GM12878 (cell line): ENCODE data around the gene MMP24. TPM values are rescaled to one million over a fixed set of nuclear protein-coding genes. Genes with fewer than 3 reads are reported as not detected.

ENCODE experiments used
- ESRRA ChIP-seq: IDR thresholded peaks from 2 replicates; pipeline ENCODE4 v1.6.1; 2012; ENCODE audit warnings: mild to moderate bottlenecking, low read length, improper control_type of control experiment
- IRF4 ChIP-seq: IDR thresholded peaks from 2 replicates; pipeline ENCODE4 v1.6.1; 2011; ENCODE audit warnings: low read depth, low read length
- SKIL ChIP-seq: fragments of 450-650 bp; IDR thresholded peaks from 2 replicates; pipeline ENCODE4 v1.6.1; 2017; ENCODE audit warnings: mild to moderate bottlenecking, low read depth, inconsistent platforms; ENCODE audit not compliant: poor library complexity, severe bottlenecking
- SMAD5 ChIP-seq: IDR thresholded peaks from 2 replicates; pipeline ENCODE4 v1.6.1; 2016; ENCODE audit warnings: antibody characterized with exemption, low read depth
- SMARCA5 ChIP-seq: fragments of 450-650 bp; IDR thresholded peaks from 2 replicates; pipeline ENCODE4 v1.6.1; 2017; ENCODE audit warnings: mild to moderate bottlenecking
- SREBF1 ChIP-seq: IDR thresholded peaks from 2 replicates; pipeline ENCODE4 v1.6.1; 2012; ENCODE audit warnings: mild to moderate bottlenecking, low read length
- SRF ChIP-seq, 2 experiments: IDR thresholded peaks; 2 replicates each; pipeline ENCODE4 v1.6.1; 2011; ENCODE audit warnings: low read depth in 2 of 2, low read length in 2 of 2, mild to moderate bottlenecking in 1 of 2, moderate library complexity in 1 of 2
- STAT1 ChIP-seq: fragments of 450-650 bp; conservative IDR thresholded peaks from 2 replicates; pipeline ENCODE4 v1.6.1; 2014; ENCODE audit warnings: antibody characterized with exemption, mild to moderate bottlenecking
- ZNF384 ChIP-seq: IDR thresholded peaks from 2 replicates; pipeline ENCODE4 v1.6.1; 2012; ENCODE audit warnings: low read depth, mild to moderate bottlenecking, low read length, improper control_type of control experiment, borderline replicate concordance
- polyA plus RNA-seq, 11 experiments: library from polyadenylated mRNA; depleted of rRNA in 4 of 11; unstranded in 6 of 11; stranded (reverse) in 5 of 11; fragments of >200 nt; fragmentation: Nextera tagmentation in 4 of 11; fragmentation: Illumina TruSeq in 1 of 11; extraction: Ambion mirVana in 4 of 11; extraction: Trizol in 1 of 11; gene quantifications; 1 replicate in 1 of 11; 2 replicates in 10 of 11; pipeline versions ENCODE4 v1.2.1 to v1.2.3, GENCODE V29; 2011 to 2016; ENCODE audit warnings: inconsistent platforms in 2 of 11, missing spikeins in 2 of 11, low read depth in 1 of 11
- total RNA-seq, 4 experiments: library from RNA; depleted of rRNA in 3 of 4; stranded (reverse); fragments of >200 nt in 3 of 4; fragmentation: Illumina TruSeq in 1 of 4; extraction: Trizol in 1 of 4; gene quantifications; 2 replicates each; pipeline versions ENCODE4 v1.2.1 to v1.2.3, GENCODE V29; 2013 to 2021
- TF ChIP-seq, protein P1 (sequence below): fragments of 450-650 bp; IDR thresholded peaks from 2 replicates; pipeline ENCODE4 v1.6.1; 2017; ENCODE audit warnings: mild to moderate bottlenecking, moderate library complexity

Gene MMP24
- total and polyA plus RNA-seq, 10 of the 15 experiments (the other 5 are each of a cell fraction or from before 2014, with no cell fraction given) = 0.01 to 0.11 (median 0.04) TPM; not detected in 5

DNA sequence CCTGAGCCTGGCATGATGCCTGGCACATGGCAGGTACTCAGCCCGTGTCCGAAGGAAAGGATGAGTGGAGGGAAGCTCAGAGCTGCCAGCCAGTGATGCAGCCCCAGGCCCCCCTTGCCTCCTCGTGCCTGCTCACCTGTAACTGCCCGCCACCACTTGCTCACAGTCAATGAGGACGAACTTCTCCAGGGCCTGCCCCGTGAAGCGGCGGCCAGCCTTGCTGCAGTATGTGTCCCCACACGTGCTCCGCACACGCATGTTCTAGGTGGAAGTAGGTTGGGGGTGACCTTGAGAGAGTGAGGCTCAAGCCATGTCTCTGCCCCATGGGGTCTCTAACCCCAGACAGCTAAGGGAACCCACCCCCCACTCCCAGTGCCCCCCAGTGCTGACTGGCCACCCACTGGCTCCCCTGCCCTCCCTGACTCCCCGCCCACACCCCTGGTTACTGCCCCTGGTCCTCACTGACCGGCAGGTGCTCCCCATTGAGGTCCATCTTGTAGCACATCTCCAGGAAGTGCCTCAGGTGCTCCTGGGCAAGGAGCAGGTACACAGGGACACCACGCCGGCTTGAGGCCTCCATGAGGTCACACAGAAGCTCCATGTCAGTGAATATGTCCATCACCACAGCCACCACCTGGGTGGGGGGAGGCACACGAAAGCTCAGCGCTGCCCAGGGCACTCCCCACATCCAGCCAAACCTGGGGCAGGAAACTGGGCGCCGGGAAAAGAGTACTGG lies 62.0 kb downstream of the MMP24 start (continued):
- TF ChIP-seq, protein P1, sequence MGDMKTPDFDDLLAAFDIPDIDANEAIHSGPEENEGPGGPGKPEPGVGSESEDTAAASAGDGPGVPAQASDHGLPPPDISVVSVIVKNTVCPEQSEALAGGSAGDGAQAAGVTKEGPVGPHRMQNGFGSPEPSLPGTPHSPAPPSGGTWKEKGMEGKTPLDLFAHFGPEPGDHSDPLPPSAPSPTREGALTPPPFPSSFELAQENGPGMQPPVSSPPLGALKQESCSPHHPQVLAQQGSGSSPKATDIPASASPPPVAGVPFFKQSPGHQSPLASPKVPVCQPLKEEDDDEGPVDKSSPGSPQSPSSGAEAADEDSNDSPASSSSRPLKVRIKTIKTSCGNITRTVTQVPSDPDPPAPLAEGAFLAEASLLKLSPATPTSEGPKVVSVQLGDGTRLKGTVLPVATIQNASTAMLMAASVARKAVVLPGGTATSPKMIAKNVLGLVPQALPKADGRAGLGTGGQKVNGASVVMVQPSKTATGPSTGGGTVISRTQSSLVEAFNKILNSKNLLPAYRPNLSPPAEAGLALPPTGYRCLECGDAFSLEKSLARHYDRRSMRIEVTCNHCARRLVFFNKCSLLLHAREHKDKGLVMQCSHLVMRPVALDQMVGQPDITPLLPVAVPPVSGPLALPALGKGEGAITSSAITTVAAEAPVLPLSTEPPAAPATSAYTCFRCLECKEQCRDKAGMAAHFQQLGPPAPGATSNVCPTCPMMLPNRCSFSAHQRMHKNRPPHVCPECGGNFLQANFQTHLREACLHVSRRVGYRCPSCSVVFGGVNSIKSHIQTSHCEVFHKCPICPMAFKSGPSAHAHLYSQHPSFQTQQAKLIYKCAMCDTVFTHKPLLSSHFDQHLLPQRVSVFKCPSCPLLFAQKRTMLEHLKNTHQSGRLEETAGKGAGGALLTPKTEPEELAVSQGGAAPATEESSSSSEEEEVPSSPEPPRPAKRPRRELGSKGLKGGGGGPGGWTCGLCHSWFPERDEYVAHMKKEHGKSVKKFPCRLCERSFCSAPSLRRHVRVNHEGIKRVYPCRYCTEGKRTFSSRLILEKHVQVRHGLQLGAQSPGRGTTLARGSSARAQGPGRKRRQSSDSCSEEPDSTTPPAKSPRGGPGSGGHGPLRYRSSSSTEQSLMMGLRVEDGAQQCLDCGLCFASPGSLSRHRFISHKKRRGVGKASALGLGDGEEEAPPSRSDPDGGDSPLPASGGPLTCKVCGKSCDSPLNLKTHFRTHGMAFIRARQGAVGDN = no peak
- TF ChIP-seq STAT1 (no peak), SRF (IDR thresholded peaks at IDR 0.05; ENCODE audit: low read depth in 2 of 2, low read length in 2 of 2) (no peak), IRF4 (no peak), SMAD5 (no peak), ZNF384 (no peak), SREBF1 (no peak), SMARCA5 (no peak), SKIL (no peak), ESRRA (no peak)
